Transverse colon (tissue), 4 donors: ENCODE measurements around the gene SLFNL1. TPM values are rescaled to one million over a fixed set of nuclear protein-coding genes. Genes with fewer than 3 reads are reported as not detected.

Source experiments
- DNase-seq: peaks from one replicate; pipeline ENCODE4 v3.0.0-alpha.2; 2019
- H3K27ac ChIP-seq, 4 donors: fragments of 200-600 bp; sonication (generic); 2 replicates each; pipeline ENCODE4 v1.5.1; 2016 to 2018; ENCODE audit warnings: inconsistent platforms in 4 of 4
- H3K27me3 ChIP-seq: fragments of 200-600 bp; sonication (generic); 2 replicates; pipeline ENCODE4 v1.5.1; 2017; ENCODE audit warnings: inconsistent platforms
- H3K36me3 ChIP-seq, 4 donors: fragments of 200-600 bp; sonication (generic); 2 replicates each; pipeline ENCODE4 v1.5.1; 2017 to 2019; ENCODE audit warnings: inconsistent platforms in 4 of 4
- H3K4me1 ChIP-seq, 4 donors: fragments of 200-600 bp; sonication (generic); 2 replicates each; pipeline ENCODE4 v1.5.1; 2017 to 2020; ENCODE audit warnings: inconsistent platforms in 4 of 4
- H3K4me3 ChIP-seq, 4 donors: fragments of 200-600 bp; sonication (generic); 1 replicate in 1 of 4; 2 replicates in 3 of 4; pipeline versions ENCODE4 v1.5.1 to v1.6.1; 2017 to 2019; ENCODE audit warnings: inconsistent platforms in 4 of 4
- H3K9me3 ChIP-seq, 2 donors: fragments of 200-600 bp; sonication (generic); 2 replicates each; pipeline ENCODE4 v1.5.1; 2017 to 2019; ENCODE audit warnings: inconsistent platforms in 2 of 2
- CTCF ChIP-seq, 5 experiments: fragments of 200-600 bp in 3 of 5; fragments of 450-650 bp in 2 of 5; sonication (generic) in 3 of 5; IDR thresholded peaks; 1 replicate in 2 of 5; 2 replicates in 3 of 5; pipeline ENCODE4 v1.5.1; 2016 to 2017; ENCODE audit warnings: antibody characterized with exemption in 5 of 5, inconsistent platforms in 3 of 5, mild to moderate bottlenecking in 2 of 5, moderate library complexity in 1 of 5
- EP300 ChIP-seq: sonication (generic); formaldehyde crosslinking; IDR thresholded peaks from one replicate; pipeline ENCODE4 v1.6.1; 2017; ENCODE audit warnings: antibody characterized with exemption, low read depth
- POLR2A ChIP-seq: fragments of 450-650 bp; IDR thresholded peaks from one replicate; pipeline ENCODE4 v1.6.1; 2016; ENCODE audit warnings: antibody characterized with exemption, mild to moderate bottlenecking, moderate library complexity
- POLR2AphosphoS5 ChIP-seq, 3 donors: sonication (generic); formaldehyde crosslinking; IDR thresholded peaks; one replicate each; pipeline ENCODE4 v1.6.1; 2016; ENCODE audit warnings: antibody characterized with exemption in 3 of 3
- WGBS, 2 donors: methylation state at CpG; one replicate each; pipeline ENCODE4 v1.1.5; 2018; ENCODE audit warnings: low coverage in 1 of 2; 5-methylcytosine and 5-hydroxymethylcytosine counted together
- in situ Hi-C, 4 donors: fragments of 200-750 bp; cut with MboI; loops; one replicate each; pipeline versions ENCODE4 v1.15.0 to v1.15.1; 2017; ENCODE audit warnings: low sequenced_read_pairs in 3 of 4, low pct_ligation_motif_present in 1 of 4, low pct_unique_long_range_greater_than_20kb in 1 of 4
- intact Hi-C: fragments of 100-400 bp; cut with DNase I; formaldehyde crosslinking; loops from one replicate; pipeline ENCODE4 v1.15.1; 2023; ENCODE audit warnings: low total_unique reads
- total RNA-seq, 4 donors: library from RNA; depleted of rRNA; stranded (reverse); fragments of >200 nt; gene quantifications; one replicate each; pipeline ENCODE4 v1.1.0, GENCODE V29; 2016

SLFNL1 gene
- total RNA-seq, 4 donors from 2014 or later, result 0.55 to 3.0 (median 1.3) TPM; not detected in 1

GRCh38 chr1:41020654-41021053, 871 bp downstream of the SLFNL1 start:
- 51% methylated on average over 3 of the region's 3 CpGs; no CpG with 5 or more reads in 1 of the 2 donors for WGBS, 2 donors
- in situ Hi-C loops, result no loop called here
- intact Hi-C loops, result no loop called here
- peak; percentile 24 for DNase-seq
- no peak for TF ChIP-seq POLR2AphosphoS5 (IDR thresholded peaks at IDR 0.05)
- TF ChIP-seq EP300, result no peak
- TF ChIP-seq CTCF (IDR thresholded peaks at IDR 0.05), result no peak
- no peak for TF ChIP-seq POLR2A
- Histone ChIP-seq H3K4me1 (peaks cover 0 to 7% (median 3%) of the 10 kb centered on the region in 4 donors), H3K27me3 (no peaks in the 10 kb centered on the region), H3K27ac (peak overlapping the region in 1 of 4 donors; percentile 30), H3K4me3 (no peak overlapping the region), H3K9me3 (no peaks in the 10 kb centered on the region), H3K36me3 (no peaks in the 10 kb centered on the region)

- intact Hi-C loops, result no loop called here
- no peak for DNase-seq
- no peaks in the 10 kb centered on the region for H3K9me3 ChIP-seq
- H3K36me3 ChIP-seq, result no peaks in the 10 kb centered on the region
- H3K27me3 ChIP-seq, result no peaks in the 10 kb centered on the region
- WGBS, 2 donors, result 91% methylated on average over 17 of the region's 17 CpGs; no CpG with 5 or more reads in 1 of the 2 donors
- no peak overlapping the region for H3K27ac ChIP-seq
- in situ Hi-C loops, result no loop called here
- H3K4me3 ChIP-seq, result no peak overlapping the region
- H3K4me1 ChIP-seq, result peaks cover 0 to 7% (median 3%) of the 10 kb centered on the region in 4 donors
- TF ChIP-seq EP300, result no peak
- TF ChIP-seq POLR2A, result no peak
- TF ChIP-seq CTCF (IDR thresholded peaks at IDR 0.05), result no peak
- TF ChIP-seq POLR2AphosphoS5 (IDR thresholded peaks at IDR 0.05), result no peak
These were observed 1.4 kb downstream of the SLFNL1 start for GRCh38 chr1:41020109-41020576.

- H3K9me3 ChIP-seq, result no peaks in the 10 kb centered on the region
- no peak overlapping the region for H3K4me3 ChIP-seq
- no peak for DNase-seq
- H3K27ac ChIP-seq, result no peak overlapping the region
- H3K27me3 ChIP-seq, result no peaks in the 10 kb centered on the region
- intact Hi-C loops, result no loop called here
- in situ Hi-C loops, result no loop called here
- TF ChIP-seq CTCF (IDR thresholded peaks at IDR 0.05) (no peak), POLR2AphosphoS5 (IDR thresholded peaks at IDR 0.05) (no peak), POLR2A (no peak), EP300 (no peak)
- 71% methylated on average over 2 of the region's 2 CpGs; no CpG with 5 or more reads in 1 of the 2 donors for WGBS, 2 donors
- no peaks in the 10 kb centered on the region for H3K36me3 ChIP-seq
- H3K4me1 ChIP-seq, result peaks cover 0 to 7% (median 3%) of the 10 kb centered on the region in 4 donors
These were observed 2.2 kb downstream of the SLFNL1 start for GRCh38 chr1:41019353-41019745.

- WGBS, 2 donors, result 92% methylated on average over 6 of the region's 8 CpGs; no CpG with 5 or more reads in 1 of the 2 donors
- DNase-seq, result no peak
- intact Hi-C loops, result no loop called here
- TF ChIP-seq CTCF (IDR thresholded peaks at IDR 0.05) (no peak), POLR2AphosphoS5 (IDR thresholded peaks at IDR 0.05) (no peak), EP300 (no peak), POLR2A (no peak)
- Histone ChIP-seq H3K4me3 (no peak overlapping the region), H3K27ac (no peak overlapping the region), H3K36me3 (no peaks in the 10 kb centered on the region), H3K27me3 (no peaks in the 10 kb centered on the region), H3K4me1 (peaks cover 0 to 7% (median 3%) of the 10 kb centered on the region in 4 donors), H3K9me3 (no peaks in the 10 kb centered on the region)
- in situ Hi-C loops, result no loop called here
These were observed 3.5 kb downstream of the SLFNL1 start for GRCh38 chr1:41018018-41018410.
